HepG2 (cell line): ENCODE results near the gene FNIP2. TPM values are rescaled to one million over a fixed set of nuclear protein-coding genes. Genes with fewer than 3 reads are reported as not detected.

Experiments used
- ATAC-seq: fragments of 200-7000 bp; cut with Tn5 transposase; 3 replicates; pipeline ENCODE4 v1.9.1; 2020; ENCODE audit warnings: mild to moderate bottlenecking, moderate library complexity
- BruUV-seq: library from RNA; stranded (reverse); fragments of 400-500 nt; replicated peaks from 2 replicates; lab custom pipeline; 2021; lab: Mats Ljungman, UMichigan
- CTCF ChIA-PET: fragments of 300-600 bp; formaldehyde crosslinking; extraction: SDS; loops from one replicate; lab custom pipeline; 2021; ENCODE audit warnings: low total read pairs, inconsistent platforms, low intra/inter-chr PET ratio; lab: Yijun Ruan, JAX
- POLR2A ChIA-PET: fragments of 350-600 bp; sonication (Branson Sonifier 250); formaldehyde crosslinking; loops from one replicate; lab custom pipeline; 2020; ENCODE audit warnings: antibody characterized with exemption, inconsistent platforms; lab: Yijun Ruan, JAX
- DNase-seq: peaks from one replicate; pipeline ENCODE4 v3.0.0-alpha.2; 2015; ENCODE audit warnings: low spot score
- FAIRE-seq: peaks from 3 replicates; lab custom pipeline; 2011; peaks lifted over from hg19 to GRCh38; lab: Jason Lieb, UNC
- H2AFZ ChIP-seq: one replicate; pipeline ENCODE4 v1.6.1; 2011; ENCODE audit warnings: low read length, inconsistent platforms
- H3K27ac ChIP-seq: fragments of 300-600 bp; 3 replicates; pipeline ENCODE4 v1.8.0; 2011; ENCODE audit warnings: mixed run types, mild to moderate bottlenecking, mixed read lengths, low read length, inconsistent platforms; ENCODE audit not compliant: insufficient read depth; ENCODE audit errors: extremely low read length
- H3K27me3 ChIP-seq, 2 experiments: fragments of 200-600 bp in 1 of 2; 2 replicates in 1 of 2; 3 replicates in 1 of 2; pipeline versions ENCODE4 v1.6.0 to v1.8.0; 2011; ENCODE audit warnings: low read length in 2 of 2, mild to moderate bottlenecking in 2 of 2, moderate library complexity in 2 of 2, inconsistent platforms in 1 of 2; ENCODE audit not compliant: insufficient read depth in 2 of 2, control insufficient read depth in 1 of 2
- H3K36me3 ChIP-seq, 2 experiments: fragments of 200-600 bp in 1 of 2; replicated peaks in 1 of 2; 2 replicates in 1 of 2; 3 replicates in 1 of 2; pipeline versions ENCODE4 v1.5.1 to v1.8.0; 2011; ENCODE audit warnings: low read length in 2 of 2, inconsistent platforms in 1 of 2; ENCODE audit not compliant: insufficient read depth in 2 of 2, control insufficient read depth in 1 of 2
- H3K4me1 ChIP-seq: 2 replicates; pipeline ENCODE4 v1.5.1; 2012; ENCODE audit warnings: low read length, inconsistent platforms; ENCODE audit not compliant: insufficient read depth
- H3K4me2 ChIP-seq: 2 replicates; pipeline ENCODE4 v1.6.0; 2011; ENCODE audit warnings: low read depth, low read length, inconsistent platforms
- H3K4me3 ChIP-seq, 3 experiments: fragments of 200-600 bp in 1 of 3; sonication (generic), shearing (Covaris generic) in 1 of 3; replicated peaks in 1 of 3; 2 replicates each; pipeline ENCODE4 v1.5.1; 2011 to 2016; ENCODE audit warnings: low read length in 3 of 3, inconsistent platforms in 2 of 3, low read depth in 2 of 3, mild to moderate bottlenecking in 2 of 3, control low read depth in 1 of 3, mixed read lengths in 1 of 3; ENCODE audit not compliant: insufficient read depth in 1 of 3
- H3K79me2 ChIP-seq: one replicate; pipeline ENCODE4 v1.6.1; 2011; ENCODE audit warnings: low read length, inconsistent platforms; ENCODE audit not compliant: insufficient read depth
- H3K9ac ChIP-seq: 2 replicates; pipeline ENCODE4 v1.6.0; 2011; ENCODE audit warnings: mild to moderate bottlenecking, low read depth, low read length, inconsistent platforms; ENCODE audit not compliant: insufficient read depth
- H3K9me3 ChIP-seq: 2 replicates; pipeline ENCODE4 v1.5.1; 2012; ENCODE audit warnings: mild to moderate bottlenecking, low read length
- H4K20me1 ChIP-seq: 2 replicates; pipeline ENCODE4 v1.6.0; 2011; ENCODE audit warnings: inconsistent platforms, mild to moderate bottlenecking, low read length, moderate library complexity; ENCODE audit not compliant: insufficient read depth
- ARID2 ChIP-seq: sonication (generic); formaldehyde crosslinking; IDR thresholded peaks from 2 replicates; pipeline ENCODE4 v1.8.1; 2022; ENCODE audit warnings: mild to moderate bottlenecking, missing genetic modification reagents, borderline replicate concordance
- KIAA2018 ChIP-seq: sonication (generic); formaldehyde crosslinking; IDR thresholded peaks from 2 replicates; pipeline ENCODE4 v1.5.0; 2020; ENCODE audit warnings: mild to moderate bottlenecking, missing genetic modification reagents, borderline replicate concordance
- MLXIP ChIP-seq: sonication (generic); formaldehyde crosslinking; IDR thresholded peaks from 2 replicates; pipeline ENCODE4 v1.9.0; 2021; ENCODE audit warnings: missing genetic modification reagents, borderline replicate concordance
- SAP130 ChIP-seq: IDR thresholded peaks from 2 replicates; pipeline ENCODE4 v1.6.1; 2016; ENCODE audit warnings: low read depth
- SYNCRIP ChIP-seq: fragments of 200-400 bp; formaldehyde crosslinking; IDR thresholded peaks from 2 replicates; pipeline ENCODE4 v1.6.1; 2018; ENCODE audit warnings: mild to moderate bottlenecking, low read depth, low read length; ENCODE audit not compliant: insufficient read depth
- XRCC5 ChIP-seq: fragments of 200-400 bp; formaldehyde crosslinking; optimal IDR thresholded peaks from 2 replicates; pipeline ENCODE3; 2017; ENCODE audit warnings: mild to moderate bottlenecking, low read length
- YEATS2 ChIP-seq: sonication (generic); formaldehyde crosslinking; IDR thresholded peaks from 2 replicates; pipeline ENCODE4 v1.4.0; 2020; ENCODE audit warnings: missing genetic modification reagents, borderline replicate concordance
- ZBTB25 ChIP-seq: IDR thresholded peaks from 2 replicates; pipeline ENCODE4 v1.6.1; 2018; ENCODE audit warnings: missing genetic modification reagents
- ZMAT3 ChIP-seq: sonication (generic); formaldehyde crosslinking; conservative IDR thresholded peaks from 2 replicates; pipeline ENCODE4 v1.7.0; 2021; ENCODE audit warnings: missing genetic modification reagents
- ZMYM2 ChIP-seq: sonication (generic); formaldehyde crosslinking; IDR thresholded peaks from 2 replicates; pipeline ENCODE4 v1.8.0; 2022; ENCODE audit warnings: mild to moderate bottlenecking, missing genetic modification reagents
- ZNF543 ChIP-seq: sonication (generic); formaldehyde crosslinking; IDR thresholded peaks from 2 replicates; pipeline ENCODE4 v1.4.0; 2020; ENCODE audit warnings: mild to moderate bottlenecking, missing genetic modification reagents
- WGBS: methylation state at CpG from one replicate; pipeline ENCODE4 v1.1.6; 2017; ENCODE audit warnings: low lambda C conversion rate; 5-methylcytosine and 5-hydroxymethylcytosine counted together
- in situ Hi-C: cut with HindIII; loops from 2 replicates; pipeline ENCODE4 v1.10.0; 2017; ENCODE audit warnings: low pct_unique_long_range_greater_than_20kb; ENCODE audit not compliant: extremely low pct_ligation_motif_present
- intact Hi-C: fragments of 100-400 bp; cut with micrococcal nuclease; formaldehyde crosslinking; loops from one replicate; pipeline ENCODE4 v1.10.0; 2022; ENCODE audit not compliant: unreplicated experiment
- polyA plus RNA-seq, 8 experiments: library from polyadenylated mRNA; depleted of rRNA in 3 of 8; stranded (reverse) in 7 of 8; unstranded in 1 of 8; fragments of >200 nt; fragmentation: Illumina TruSeq in 4 of 8; extraction: Trizol in 4 of 8; gene quantifications; 2 replicates each; pipeline versions ENCODE4 v1.2.1 to v1.2.3, GENCODE V29; 2011 to 2016; ENCODE audit warnings: low read depth in 4 of 8, missing spikeins in 1 of 8, mixed read lengths in 1 of 8; ENCODE audit not compliant: insufficient read depth in 1 of 8
- total RNA-seq, 5 experiments: library from RNA; depleted of rRNA; stranded (reverse); fragments of >200 nt; fragmentation: Illumina TruSeq; extraction: Trizol; gene quantifications; 2 replicates each; pipeline ENCODE4 v1.2.3, GENCODE V29; 2016; ENCODE audit warnings: low read depth in 1 of 5

FNIP2 gene
- total and polyA plus RNA-seq, 2 of the 13 experiments (the other 11 are each of a cell fraction or from before 2014, with no cell fraction given): 15.5 to 21.0 TPM

GRCh38 chr4:158778156-158778711 lies 9.4 kb downstream of the FNIP2 start:
- in situ Hi-C loops (no loop called here), intact Hi-C loops (no loop called here)
- H3K4me3 ChIP-seq: no peak overlapping the region
- no peaks in the 10 kb centered on the region for H3K36me3 ChIP-seq
- DNase-seq (no peak), ATAC-seq (no peak), FAIRE-seq (no peak)
- H2AFZ ChIP-seq: no peak overlapping the region
- H3K27ac ChIP-seq: no peak overlapping the region
- no peak for TF ChIP-seq ZMAT3 (CRISPR knock-in tag)
- TF ChIP-seq KIAA2018 (CRISPR knock-in tag): no peak
- no peak for TF ChIP-seq ARID2 (CRISPR knock-in tag)
- no peak for TF ChIP-seq MLXIP
- no peak for TF ChIP-seq YEATS2 (CRISPR knock-in tag)
- no peak for TF ChIP-seq ZMYM2 (CRISPR knock-in tag)
- no peak for TF ChIP-seq ZNF543
- TF ChIP-seq SYNCRIP: no peak
- no peak for TF ChIP-seq ZBTB25 (CRISPR knock-in tag)
- no peak for TF ChIP-seq XRCC5
- no peak for TF ChIP-seq SAP130 (CRISPR knock-in tag)
- no peak overlapping the region for H3K4me2 ChIP-seq
- H3K27me3 ChIP-seq: no peaks in the 10 kb centered on the region
- 97% methylated on average over 2 of the region's 2 CpGs for WGBS
- H3K9me3 ChIP-seq: no peaks in the 10 kb centered on the region
- ChIA-PET POLR2A (interaction anchor here (0.8 kb wide), 1 partner anchor 21 kb away, joined by 3 read pairs; no protein-coding TSS in a partner anchor), CTCF (no interaction called here)
- H3K9ac ChIP-seq: no peak overlapping the region
- no TSS peak for BruUV-seq
- peaks cover 85% of the 10 kb centered on the region for H3K4me1 ChIP-seq
- peaks cover 7% of the 10 kb centered on the region for H4K20me1 ChIP-seq
- H3K79me2 ChIP-seq: peaks cover 89% of the 10 kb centered on the region
